Suprapubic skin (tissue), 4 donors: ENCODE measurements around the gene WNK2. TPM values are rescaled to one million over a fixed set of nuclear protein-coding genes. Genes with fewer than 3 reads are reported as not detected.

Experiments
- DNase-seq, 2 donors: peaks; one replicate each; pipeline ENCODE4 v3.0.0-alpha.2; 2019; ENCODE audit warnings: low spot score in 2 of 2
- H3K27ac ChIP-seq: fragments of 200-600 bp; sonication (generic); one replicate; pipeline ENCODE4 v1.5.1; 2019
- H3K27me3 ChIP-seq: fragments of 200-600 bp; sonication (generic); one replicate; pipeline ENCODE4 v1.5.1; 2019
- H3K36me3 ChIP-seq: fragments of 200-600 bp; sonication (generic); one replicate; pipeline ENCODE4 v1.5.1; 2019
- H3K4me1 ChIP-seq: fragments of 200-600 bp; sonication (generic); one replicate; pipeline ENCODE4 v1.5.1; 2019
- H3K4me3 ChIP-seq: fragments of 200-600 bp; sonication (generic); one replicate; pipeline ENCODE4 v1.5.1; 2019; ENCODE audit warnings: mild to moderate bottlenecking
- H3K9me3 ChIP-seq: fragments of 200-600 bp; sonication (generic); one replicate; pipeline ENCODE4 v1.5.1; 2019
- EP300 ChIP-seq: sonication (generic); formaldehyde crosslinking; IDR thresholded peaks from one replicate; pipeline ENCODE4 v1.6.1; 2017; ENCODE audit warnings: antibody characterized with exemption
- POLR2A ChIP-seq, 2 donors: fragments of 450-650 bp; IDR thresholded peaks; one replicate each; pipeline ENCODE4 v1.6.1; 2017; ENCODE audit warnings: antibody characterized with exemption in 2 of 2, mild to moderate bottlenecking in 2 of 2, moderate library complexity in 2 of 2
- POLR2AphosphoS5 ChIP-seq, 3 donors: sonication (generic); formaldehyde crosslinking; IDR thresholded peaks; one replicate each; pipeline ENCODE4 v1.6.1; 2017; ENCODE audit warnings: antibody characterized with exemption in 3 of 3
- WGBS: methylation state at CpG from one replicate; pipeline ENCODE4 v1.1.5; 2018; 5-methylcytosine and 5-hydroxymethylcytosine counted together
- total RNA-seq, 4 donors: library from RNA; depleted of rRNA; stranded (reverse); fragments of >200 nt; gene quantifications; one replicate each; pipeline ENCODE4 v1.1.0, GENCODE V29; 2016
- TF ChIP-seq, protein P1 (sequence below), 2 donors: fragments of 200-600 bp in 1 of 2; fragments of 450-650 bp in 1 of 2; sonication (generic) in 1 of 2; IDR thresholded peaks; one replicate each; pipeline ENCODE4 v1.5.1; 2016 to 2019; ENCODE audit warnings: antibody characterized with exemption in 2 of 2, mild to moderate bottlenecking in 1 of 2, moderate library complexity in 1 of 2

The WNK2 gene
- total RNA-seq, 4 donors from 2014 or later = 39.5 to 93.7 (median 45.3) TPM

DNA sequence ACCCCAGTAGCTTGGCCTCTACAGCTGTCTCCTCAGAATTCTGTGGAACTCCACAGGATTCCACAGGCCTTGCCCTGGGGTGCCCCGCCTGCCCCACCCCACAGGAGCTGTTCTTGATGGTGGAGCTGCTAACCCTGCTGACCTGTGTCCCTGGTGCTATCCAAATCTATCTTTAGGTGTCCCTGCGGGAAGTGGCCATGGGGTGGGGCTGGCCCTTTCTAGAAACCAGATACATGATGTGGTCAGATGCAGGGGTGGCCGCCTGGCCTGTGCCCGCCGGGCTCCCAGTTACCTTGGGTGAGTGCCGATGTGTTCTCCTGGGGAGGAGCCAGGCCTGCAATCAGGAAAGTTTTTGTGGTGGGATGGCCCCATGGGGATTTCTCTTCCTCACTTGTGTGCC lies 34.2 kb downstream of the WNK2 start:
- H3K27me3 ChIP-seq = no peaks in the 10 kb centered on the region
- H3K4me3 ChIP-seq = no peak overlapping the region
- 91% methylated on average over 5 of the region's 6 CpGs for WGBS
- peaks cover 7% of the 10 kb centered on the region for H3K9me3 ChIP-seq
- no peak for DNase-seq
- H3K36me3 ChIP-seq = no peaks in the 10 kb centered on the region
- peaks cover 3% of the 10 kb centered on the region for H3K4me1 ChIP-seq
- no peak for TF ChIP-seq POLR2A (IDR thresholded peaks at IDR 0.05)
- TF ChIP-seq EP300 = no peak
- TF ChIP-seq POLR2AphosphoS5 (IDR thresholded peaks at IDR 0.05) = no peak
- TF ChIP-seq, protein P1, sequence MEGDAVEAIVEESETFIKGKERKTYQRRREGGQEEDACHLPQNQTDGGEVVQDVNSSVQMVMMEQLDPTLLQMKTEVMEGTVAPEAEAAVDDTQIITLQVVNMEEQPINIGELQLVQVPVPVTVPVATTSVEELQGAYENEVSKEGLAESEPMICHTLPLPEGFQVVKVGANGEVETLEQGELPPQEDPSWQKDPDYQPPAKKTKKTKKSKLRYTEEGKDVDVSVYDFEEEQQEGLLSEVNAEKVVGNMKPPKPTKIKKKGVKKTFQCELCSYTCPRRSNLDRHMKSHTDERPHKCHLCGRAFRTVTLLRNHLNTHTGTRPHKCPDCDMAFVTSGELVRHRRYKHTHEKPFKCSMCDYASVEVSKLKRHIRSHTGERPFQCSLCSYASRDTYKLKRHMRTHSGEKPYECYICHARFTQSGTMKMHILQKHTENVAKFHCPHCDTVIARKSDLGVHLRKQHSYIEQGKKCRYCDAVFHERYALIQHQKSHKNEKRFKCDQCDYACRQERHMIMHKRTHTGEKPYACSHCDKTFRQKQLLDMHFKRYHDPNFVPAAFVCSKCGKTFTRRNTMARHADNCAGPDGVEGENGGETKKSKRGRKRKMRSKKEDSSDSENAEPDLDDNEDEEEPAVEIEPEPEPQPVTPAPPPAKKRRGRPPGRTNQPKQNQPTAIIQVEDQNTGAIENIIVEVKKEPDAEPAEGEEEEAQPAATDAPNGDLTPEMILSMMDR (IDR thresholded peaks at IDR 0.05) = no peak
- no peak overlapping the region for H3K27ac ChIP-seq

DNA sequence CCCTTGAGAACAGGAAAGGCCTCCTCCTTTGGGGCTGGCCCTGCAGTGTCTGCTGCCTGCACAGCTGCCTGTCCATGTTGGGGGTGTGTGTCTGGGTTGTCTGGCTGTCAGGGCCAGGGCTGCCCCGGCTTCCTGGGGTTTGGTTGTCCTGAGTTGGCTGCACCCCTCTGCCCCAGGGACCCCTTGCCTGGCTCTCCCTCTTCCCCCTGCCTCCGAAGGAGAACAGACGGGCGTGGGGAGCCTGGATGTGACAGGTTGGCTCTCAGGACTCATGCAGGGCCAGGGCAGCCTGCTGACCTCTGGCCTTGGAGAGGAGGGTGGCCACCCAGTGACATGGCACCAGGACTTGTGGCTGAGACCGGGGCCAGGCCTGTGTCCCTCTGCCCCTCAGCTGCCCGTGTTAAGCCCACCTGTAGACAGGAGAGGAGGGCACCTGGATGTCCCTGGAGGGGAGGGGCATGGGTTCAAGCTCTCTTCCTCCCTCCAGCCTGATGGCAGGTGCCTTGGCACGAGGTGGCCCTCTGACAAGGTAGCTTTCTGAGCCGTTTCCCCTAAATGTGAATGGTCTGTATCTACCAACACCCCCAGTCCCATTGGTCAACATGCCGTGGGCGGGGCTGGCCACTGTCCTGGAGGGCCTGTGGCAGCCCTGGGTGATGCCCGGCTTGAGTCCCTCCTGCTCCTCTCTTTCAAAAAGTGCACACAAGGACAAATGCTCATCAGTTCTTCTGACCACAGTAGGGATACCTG lies 34.9 kb downstream of the WNK2 start:
- Histone ChIP-seq H3K4me1 (peaks cover 10% of the 10 kb centered on the region), H3K27me3 (no peaks in the 10 kb centered on the region), H3K4me3 (no peak overlapping the region), H3K9me3 (peaks cover 7% of the 10 kb centered on the region), H3K27ac (no peak overlapping the region), H3K36me3 (no peaks in the 10 kb centered on the region)
- TF ChIP-seq POLR2AphosphoS5 (IDR thresholded peaks at IDR 0.05) (no peak), POLR2A (IDR thresholded peaks at IDR 0.05) (no peak), EP300 (no peak)
- TF ChIP-seq, protein P1 (IDR thresholded peaks at IDR 0.05) = no peak
- WGBS = no CpG with 5 or more reads among the region's 11 CpGs
- no peak for DNase-seq

DNA sequence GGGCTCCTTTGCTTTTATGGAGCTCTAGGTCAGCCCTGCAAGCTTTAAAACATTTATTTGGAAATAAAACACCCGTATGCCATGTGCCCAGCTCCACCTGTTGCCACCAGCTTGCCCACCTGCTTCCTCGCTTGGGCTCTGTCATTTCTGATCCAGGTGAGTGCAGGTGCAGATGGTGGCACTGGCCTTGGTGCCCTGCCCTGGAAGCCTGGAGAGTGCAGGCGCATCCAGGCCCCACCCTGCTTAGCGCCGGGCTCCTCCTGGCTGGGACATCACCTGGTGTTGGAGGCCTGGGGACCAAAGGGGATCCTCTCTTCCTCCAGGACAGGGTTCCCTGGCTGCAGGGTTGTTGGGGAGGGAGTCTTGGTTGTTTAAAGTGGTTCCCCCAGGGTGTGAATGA lies 35.8 kb downstream of the WNK2 start:
- no peaks in the 10 kb centered on the region for H3K36me3 ChIP-seq
- H3K4me1 ChIP-seq = peaks cover 18% of the 10 kb centered on the region
- H3K27me3 ChIP-seq = no peaks in the 10 kb centered on the region
- WGBS = no CpG with 5 or more reads among the region's 5 CpGs
- no peak overlapping the region for H3K4me3 ChIP-seq
- no peak overlapping the region for H3K27ac ChIP-seq
- no peak for TF ChIP-seq POLR2A (IDR thresholded peaks at IDR 0.05)
- TF ChIP-seq EP300 = no peak
- TF ChIP-seq, protein P1 (IDR thresholded peaks at IDR 0.05) = no peak
- TF ChIP-seq POLR2AphosphoS5 (IDR thresholded peaks at IDR 0.05) = no peak
- H3K9me3 ChIP-seq = peaks cover 7% of the 10 kb centered on the region
- DNase-seq = no peak

DNA sequence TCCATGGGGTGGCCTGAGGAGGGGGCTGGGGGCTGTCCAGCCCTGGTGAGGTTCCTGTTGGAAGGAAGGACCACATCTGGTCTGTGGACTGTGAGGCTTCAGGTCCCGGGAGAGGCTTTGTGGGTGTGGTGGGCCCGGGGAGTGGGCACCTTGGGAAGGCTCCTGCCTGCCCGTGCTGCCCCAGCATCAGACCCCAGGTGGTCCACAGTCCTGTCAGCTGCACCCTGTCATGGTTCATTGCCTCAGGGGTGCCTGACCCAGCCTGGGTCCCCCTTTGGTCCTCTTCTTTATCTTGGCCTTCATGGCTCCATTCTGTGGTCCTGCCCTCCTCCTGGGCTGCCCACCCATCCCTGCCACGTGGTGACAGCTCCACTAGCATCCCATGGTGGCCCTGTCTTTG lies 36.7 kb downstream of the WNK2 start:
- TF ChIP-seq EP300 = no peak
- TF ChIP-seq POLR2AphosphoS5 (IDR thresholded peaks at IDR 0.05) = no peak
- TF ChIP-seq POLR2A (IDR thresholded peaks at IDR 0.05) = no peak
- TF ChIP-seq, protein P1 (IDR thresholded peaks at IDR 0.05) = no peak
- 86% methylated on average over 1 of the region's 4 CpGs for WGBS

DNA sequence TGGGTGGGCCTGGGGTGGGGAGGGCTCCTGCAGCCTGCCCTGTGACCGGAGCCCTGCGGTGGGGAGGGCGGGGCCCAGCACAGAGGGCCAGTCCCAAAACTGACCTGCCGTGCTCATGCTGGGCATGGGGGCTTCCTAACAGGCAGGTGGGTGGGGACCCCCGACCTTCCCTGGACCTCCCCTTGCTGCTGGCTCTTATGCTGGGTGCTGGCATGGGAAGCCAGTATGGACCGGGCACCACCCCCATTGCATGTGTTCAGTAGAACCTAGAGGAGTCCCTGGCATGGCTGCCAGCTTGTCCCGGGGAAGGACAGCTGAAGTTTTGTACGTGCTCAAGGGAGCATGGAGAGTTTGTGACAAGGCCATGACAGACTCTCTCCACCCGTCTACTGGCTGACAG lies 37.1 kb downstream of the WNK2 start:
- Histone ChIP-seq H3K4me3 (no peak overlapping the region), H3K27ac (no peak overlapping the region), H3K9me3 (no peaks in the 10 kb centered on the region), H3K4me1 (peaks cover 30% of the 10 kb centered on the region), H3K27me3 (no peaks in the 10 kb centered on the region), H3K36me3 (no peaks in the 10 kb centered on the region)
- no peak for TF ChIP-seq POLR2AphosphoS5 (IDR thresholded peaks at IDR 0.05)
- TF ChIP-seq EP300 = no peak
- no peak for TF ChIP-seq POLR2A (IDR thresholded peaks at IDR 0.05)
- TF ChIP-seq, protein P1 (IDR thresholded peaks at IDR 0.05) = no peak
- whole genome bisulfite sequencing = 88% methylated on average over 4 of the region's 9 CpGs
- DNase-seq = no peak

More for the DNA sequence above, 36.7 kb downstream of the WNK2 start:
- H3K4me1 ChIP-seq = peaks cover 25% of the 10 kb centered on the region
- no peaks in the 10 kb centered on the region for H3K27me3 ChIP-seq
- no peak overlapping the region for H3K4me3 ChIP-seq
- H3K27ac ChIP-seq = no peak overlapping the region
- no peaks in the 10 kb centered on the region for H3K36me3 ChIP-seq
- peaks cover under 1% of the 10 kb centered on the region for H3K9me3 ChIP-seq
- DNase-seq = no peak
